GM21528 (cell line): Measurements from ENCODE around the gene MZT1.
A peak's percentile ranks its signal among the peaks of the same experiment; 100 is the strongest.
"Not testable (repeated sequence)": the region's sequence is repeated elsewhere in the genome, so short reads cannot be mapped to it uniquely, and the experiment has no call there.

ENCODE experiments used
- ATAC-seq: cut with Tn5 transposase; IDR thresholded peaks from one replicate; pipeline ENCODE4 v1.9.1; 2021; ENCODE audit warnings: mild to moderate bottlenecking, moderate library complexity; ENCODE audit not compliant: unreplicated experiment, low FRiP score

The MZT1 gene, protein sequence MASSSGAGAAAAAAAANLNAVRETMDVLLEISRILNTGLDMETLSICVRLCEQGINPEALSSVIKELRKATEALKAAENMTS

DNA sequence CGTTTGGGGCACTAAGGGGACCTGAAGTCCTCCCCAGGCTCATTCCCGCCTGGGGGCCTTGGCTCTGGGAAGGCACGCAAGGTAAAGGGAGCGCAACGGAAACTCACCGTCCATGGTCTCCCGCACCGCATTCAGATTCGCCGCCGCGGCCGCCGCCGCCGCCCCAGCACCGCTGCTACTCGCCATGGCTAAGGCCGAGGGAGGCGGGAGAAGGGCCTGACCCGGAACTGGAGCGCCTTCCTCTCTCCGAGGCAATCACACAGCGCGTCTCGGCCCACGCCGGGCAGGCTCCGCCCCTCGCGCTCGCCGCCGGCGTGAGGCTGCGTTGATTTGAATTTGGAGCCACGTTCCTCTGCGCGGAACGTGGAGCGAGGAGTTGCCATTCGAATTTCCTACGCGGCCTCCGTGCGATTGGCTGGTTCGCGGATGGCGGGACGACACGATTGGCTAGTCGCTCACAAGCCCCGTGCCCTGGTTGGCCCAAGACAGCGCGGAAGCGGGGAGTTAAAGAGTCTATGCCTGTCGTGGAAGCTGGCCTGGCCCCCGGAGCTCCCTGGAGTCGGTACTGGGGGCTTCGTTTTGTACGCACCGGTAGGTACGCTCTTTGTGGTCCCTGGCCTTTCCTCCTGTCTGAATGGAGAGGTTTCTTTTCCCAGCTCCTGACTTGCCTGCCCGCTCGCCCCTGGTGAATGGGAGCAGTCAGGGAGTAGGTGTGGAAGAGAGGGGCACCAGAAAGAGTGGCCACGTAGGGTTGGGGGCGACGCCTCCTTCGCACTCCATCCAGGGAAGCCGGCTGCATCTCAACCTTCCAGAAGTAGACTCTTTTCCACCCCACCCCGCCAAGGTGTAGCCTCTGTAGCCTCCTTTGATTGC is at the start of gene MZT1, which contains the start of gene BORA:
Gene MZT1 (minus strand): TSS at position 213 of the 873 bp plus-strand sequence. CDS start 27 bp downstream, at position 186.
Gene BORA (plus strand): TSS at position 507 of the 873 bp plus-strand sequence. CDS start 1,018 bp downstream, outside the sequence.
- ATAC-seq, result peak; percentile 98

DNA sequence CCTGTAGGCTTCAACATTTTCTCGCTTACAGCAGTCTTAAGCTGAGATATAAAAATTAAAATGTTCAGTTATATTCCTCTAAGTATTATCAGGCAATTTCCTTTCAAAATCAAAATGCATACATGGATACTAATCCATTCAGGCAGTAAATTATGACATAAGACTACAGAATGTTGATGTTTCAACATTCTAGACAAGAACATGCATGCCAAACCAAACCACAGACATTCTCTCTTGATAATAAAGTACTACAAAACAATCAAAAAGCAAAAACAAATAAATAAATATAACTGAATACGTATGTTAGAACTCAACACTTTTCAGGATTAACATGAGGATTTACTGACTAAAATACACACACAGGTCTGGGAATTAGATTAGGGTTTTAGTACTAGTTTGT is 46.6 kb upstream of the MZT1 start:
- no peak for ATAC-seq

DNA sequence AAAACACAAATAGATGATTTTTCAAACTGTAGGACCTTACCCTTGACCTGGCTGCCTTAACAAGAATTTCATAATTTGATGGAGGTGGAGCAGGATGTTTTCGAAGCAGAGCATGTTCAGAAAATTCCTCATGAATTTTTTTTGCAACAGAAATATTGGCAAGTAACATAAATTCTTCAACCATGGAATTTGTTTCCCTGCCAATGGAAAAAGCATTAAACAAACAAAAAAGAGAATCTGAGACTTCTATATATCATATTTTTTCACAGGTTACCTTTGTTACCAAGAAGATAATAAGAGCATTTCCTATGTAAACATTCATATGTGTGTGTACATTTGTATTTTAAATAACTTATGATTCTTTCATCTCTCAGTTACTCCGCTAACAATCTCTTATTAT is 36.0 kb upstream of the MZT1 start:
- no peak for ATAC-seq

DNA sequence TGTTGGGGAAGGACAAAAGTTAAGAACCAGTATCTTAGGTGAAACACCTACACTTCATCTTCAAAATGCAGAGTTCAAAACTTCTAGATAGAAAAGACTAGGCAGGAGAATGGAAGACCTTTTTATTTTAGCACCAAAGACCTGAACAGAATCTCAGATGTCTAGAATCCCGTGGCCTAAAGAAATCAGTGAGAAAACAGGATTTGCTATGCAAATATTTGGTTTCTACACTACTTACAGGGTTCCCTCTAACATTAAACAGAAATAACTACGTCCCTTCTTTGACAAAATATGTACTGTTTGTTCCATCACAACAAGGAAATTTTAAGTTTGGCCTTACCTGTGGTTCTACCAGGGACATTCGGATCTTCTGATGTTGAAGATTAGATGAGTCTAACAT is 32.8 kb upstream of the MZT1 start:
- no peak for ATAC-seq

DNA sequence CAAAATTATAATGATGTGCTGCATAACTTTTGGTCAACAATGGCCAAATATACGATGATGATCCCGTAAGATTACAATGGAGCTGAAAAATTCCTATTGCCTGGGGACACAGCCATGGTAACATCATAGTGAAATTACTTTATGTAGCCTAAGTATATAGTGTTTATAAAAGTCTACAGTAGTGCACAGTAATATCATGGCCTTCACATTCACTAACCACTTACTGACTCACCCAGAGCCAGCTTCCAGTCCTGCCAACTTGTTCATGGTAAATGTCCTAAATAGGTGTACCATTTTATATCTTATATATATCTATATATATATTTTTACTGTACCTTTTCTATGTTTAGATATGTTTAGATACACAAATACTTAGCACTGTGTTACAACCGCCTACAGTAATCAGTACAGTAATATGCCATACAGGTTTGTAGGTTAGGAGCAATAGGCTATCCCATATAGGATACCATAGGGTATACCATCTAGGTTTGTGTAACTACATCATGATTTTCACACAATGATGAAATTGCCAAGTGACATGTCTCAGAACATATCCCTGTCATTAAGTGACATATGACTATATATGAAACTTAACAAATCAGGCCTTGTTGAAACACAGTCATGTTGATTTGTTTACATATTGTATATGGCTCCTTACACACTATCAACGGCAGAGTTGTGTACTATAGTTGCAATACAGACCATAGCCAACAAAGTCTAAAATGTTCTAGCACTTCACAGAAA is 30.5 kb upstream of the MZT1 start:
- ATAC-seq, result no peak

DNA sequence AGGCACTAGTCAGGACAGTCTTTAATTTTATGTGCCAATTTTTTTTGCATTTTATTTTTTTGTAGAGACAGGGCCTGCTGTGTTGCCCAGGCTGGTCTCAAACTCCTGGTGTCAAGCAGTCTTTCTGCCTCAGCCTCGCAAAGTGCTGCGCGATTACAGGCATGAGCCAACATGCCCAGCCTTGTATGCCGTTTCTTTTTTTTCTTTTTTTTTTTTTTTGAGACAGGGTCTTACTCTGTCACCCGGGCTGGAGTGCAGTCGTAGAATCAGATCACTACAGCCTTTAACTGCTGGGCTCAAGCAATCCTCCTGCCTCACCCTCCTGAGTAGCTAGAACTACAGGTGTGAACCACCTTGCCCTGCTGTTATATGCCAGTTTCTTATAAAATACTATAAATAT is 26.7 kb upstream of the MZT1 start:
- ATAC-seq, result no peak

DNA sequence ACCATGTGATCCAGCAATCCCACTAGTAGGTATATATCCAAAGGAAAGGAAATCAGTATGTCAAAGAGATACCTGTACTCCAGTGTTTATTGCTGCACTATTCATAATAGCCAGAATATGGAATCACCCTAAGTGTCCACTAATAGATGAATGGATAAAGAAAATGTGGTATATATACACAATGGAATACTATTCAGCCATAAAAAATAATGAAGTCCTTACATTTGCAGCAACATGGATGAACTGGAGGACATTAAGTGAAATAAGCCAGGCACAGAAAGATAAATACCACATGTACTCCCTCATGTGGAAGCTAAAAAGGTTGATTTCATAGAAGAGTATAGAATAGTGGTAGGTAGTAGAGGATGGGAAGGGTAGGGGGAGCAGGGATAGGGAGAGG is 23.8 kb upstream of the MZT1 start:
- no peak for ATAC-seq

DNA sequence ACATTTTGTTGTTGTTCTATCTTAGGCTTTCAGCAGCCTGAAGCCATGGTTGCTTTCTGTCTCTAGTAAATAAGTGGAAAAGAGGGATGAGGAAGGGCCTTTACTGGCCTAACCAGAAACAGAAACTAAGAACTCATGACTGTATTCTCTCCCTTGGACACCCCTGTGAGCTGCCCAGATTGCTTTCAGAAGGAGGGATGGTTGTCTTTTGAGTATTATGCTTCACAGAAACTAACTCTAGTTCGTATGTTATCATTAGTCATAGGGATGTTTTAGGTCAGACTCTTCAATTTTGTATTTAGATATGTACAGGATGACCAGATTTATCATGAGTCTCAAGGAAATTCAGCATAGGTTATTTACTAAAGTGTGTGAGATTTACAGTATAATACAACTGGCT is 17.8 kb upstream of the MZT1 start:
- ATAC-seq, result no peak

DNA sequence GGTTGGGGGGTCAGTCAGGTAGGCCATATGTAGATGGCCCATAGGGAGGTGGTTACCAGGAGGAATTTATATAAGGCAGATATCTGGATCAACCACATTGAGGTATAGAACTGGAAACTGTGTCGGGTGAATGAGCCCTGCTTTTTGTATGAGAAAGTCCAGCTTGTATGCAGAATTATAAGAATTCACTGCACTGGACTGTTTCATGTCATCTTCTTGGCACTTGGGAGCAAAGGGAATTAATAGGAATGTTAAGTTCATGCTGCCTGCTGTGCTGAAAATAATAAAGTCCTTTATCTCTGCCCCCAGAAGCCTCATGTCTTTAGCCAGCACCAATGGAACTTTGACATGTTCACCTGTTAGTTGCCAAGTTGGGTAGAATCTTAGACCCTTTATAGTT is 12.6 kb upstream of the MZT1 start:
- no peak for ATAC-seq

DNA sequence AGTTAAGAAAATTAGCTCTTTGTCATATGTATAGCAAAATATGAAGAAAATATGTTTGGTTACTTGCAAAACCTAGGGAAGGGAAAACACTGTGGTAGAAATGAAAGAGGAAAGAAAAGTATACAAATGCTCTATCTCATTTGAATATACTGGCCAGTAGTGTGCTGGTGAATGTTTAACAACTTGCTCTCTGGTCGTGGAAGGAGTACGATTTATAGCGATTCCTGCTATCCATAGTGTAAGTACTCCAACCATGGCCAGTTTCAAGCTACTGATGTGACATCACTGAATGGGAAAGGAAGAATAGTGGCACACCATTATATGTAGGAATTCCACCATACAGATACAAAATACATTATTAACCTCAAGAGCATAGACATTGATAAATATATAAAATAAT is 9.6 kb upstream of the MZT1 start:
- ATAC-seq, result no peak

DNA sequence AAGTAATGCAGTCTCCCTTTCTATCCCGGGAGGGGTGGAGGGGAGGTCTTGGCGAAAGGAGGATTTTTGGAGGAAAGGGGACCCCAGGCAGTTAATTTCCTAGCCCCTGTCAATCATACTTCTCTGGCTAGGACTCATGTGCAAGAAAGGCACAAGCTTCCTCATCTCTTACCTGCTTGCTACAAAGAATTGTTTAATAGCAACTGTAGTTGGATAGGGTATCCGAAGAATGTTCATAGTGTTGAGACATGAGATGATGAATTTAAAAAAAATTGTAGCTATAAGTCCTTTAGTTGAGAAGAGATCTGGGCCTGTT is 819 bp upstream of the MZT1 start:
- ATAC-seq, result no peak

DNA sequence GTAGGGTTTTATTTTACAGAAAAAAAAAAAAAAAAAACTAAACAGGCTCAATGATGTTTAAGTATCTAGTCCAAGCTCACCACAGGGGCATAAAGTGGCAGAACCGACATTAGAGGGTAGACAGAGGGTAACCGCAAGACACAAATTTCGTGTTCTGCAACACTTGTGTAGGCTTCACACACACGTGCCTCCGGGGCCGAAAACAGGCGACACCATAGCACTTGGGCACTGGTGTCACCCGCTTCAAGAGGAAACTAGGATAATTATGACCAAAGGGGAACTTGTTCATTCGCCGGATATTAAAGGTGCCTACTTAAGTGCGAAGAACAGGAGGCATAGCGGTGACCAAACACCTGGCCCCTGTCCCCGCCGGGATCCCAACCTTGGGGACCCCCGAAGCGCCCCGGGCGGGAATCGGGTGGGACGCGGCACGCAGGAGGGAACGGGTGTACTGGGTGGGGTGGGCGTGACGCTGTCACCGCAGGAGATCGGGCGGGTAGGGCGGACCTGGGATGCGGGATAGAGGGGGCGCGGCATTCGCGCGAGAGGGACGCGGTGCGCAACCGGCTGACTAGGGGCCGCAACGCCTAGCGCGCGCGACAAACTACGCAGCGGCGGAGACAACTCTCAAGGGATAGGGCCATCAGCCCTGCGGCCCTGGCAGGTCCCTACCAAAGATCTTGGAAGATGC is 558 bp downstream of the MZT1 start:
- ATAC-seq, result peak; percentile 36

DNA sequence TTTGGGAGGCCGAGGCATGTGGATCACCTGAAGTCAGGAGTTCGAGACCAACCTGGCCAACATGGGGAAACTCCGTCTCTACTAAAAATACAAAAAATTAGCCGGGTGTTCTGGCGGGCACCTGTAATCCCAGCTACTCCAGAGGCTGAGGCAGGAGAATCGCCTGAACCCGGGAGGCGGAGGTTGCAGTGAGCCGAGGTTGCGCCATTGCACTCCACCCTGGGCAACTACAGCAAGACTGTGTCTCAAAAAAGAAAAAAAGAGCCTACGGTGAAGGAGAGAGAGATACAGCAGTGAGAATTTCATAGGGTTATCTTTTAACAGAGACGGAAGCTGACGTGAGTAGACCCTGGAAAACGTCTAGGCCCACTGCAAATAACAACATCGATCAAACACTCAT is 1.2 kb downstream of the MZT1 start:
- ATAC-seq, result not testable (repeated sequence)

DNA sequence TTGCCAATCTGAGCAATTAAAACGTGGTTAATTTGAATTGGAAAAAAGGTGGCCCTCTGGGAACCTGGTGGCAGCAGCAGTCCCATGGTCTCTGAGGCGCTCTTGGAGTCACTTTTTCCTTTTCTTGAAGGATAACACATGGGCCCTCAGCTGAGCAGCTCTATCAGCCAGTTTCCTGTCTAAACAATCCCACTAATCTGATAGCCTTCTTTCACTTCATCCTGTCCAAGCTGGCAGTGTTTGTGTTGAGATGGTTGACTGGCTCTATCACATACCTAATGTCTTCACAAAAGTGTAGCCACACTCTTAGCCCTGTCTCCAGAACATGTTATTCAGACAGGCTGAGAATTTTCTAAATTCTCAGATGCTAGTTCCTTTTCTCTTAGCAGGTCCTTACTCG is 10.7 kb downstream of the MZT1 start:
- no peak for ATAC-seq

DNA sequence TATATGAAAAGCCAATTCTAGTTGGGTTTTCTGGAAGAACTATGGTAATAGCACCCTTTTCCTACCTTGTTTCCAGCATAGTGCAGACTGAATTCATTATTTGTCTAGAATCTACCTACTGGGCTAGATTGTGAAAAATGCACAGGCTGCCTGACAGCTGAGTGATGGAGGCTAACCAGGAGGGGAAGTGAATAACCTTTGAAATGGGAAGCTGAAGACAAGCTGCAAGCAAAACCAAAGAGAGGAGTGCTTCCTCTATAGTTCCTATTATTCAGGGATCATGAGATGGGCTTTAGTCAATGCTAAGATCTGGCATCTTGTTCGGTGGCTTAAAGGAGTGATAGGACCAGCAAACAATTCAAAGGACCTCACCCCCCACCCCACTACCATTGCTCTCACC is 26.9 kb downstream of the MZT1 start:
- ATAC-seq, result no peak

DNA sequence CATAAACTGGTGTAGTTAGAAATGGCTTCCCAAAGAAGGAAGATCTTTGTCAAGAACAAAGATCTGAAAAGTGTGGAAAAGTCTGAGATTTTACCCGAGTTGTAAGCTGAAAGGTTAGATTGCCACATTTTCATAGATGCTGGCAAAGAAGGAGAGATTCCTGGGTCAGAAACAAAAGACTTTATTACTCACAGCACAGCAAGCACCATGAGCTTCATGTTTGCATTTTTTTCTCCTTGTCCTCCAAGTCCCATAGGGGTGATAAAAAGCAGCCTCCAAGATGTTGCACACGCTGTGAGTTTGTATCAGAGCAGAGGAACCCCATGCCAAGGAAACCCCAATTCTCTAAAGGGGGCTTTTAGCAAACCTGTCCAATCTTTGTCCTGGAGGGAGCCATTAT is 29.3 kb downstream of the MZT1 start:
- no peak for ATAC-seq

DNA sequence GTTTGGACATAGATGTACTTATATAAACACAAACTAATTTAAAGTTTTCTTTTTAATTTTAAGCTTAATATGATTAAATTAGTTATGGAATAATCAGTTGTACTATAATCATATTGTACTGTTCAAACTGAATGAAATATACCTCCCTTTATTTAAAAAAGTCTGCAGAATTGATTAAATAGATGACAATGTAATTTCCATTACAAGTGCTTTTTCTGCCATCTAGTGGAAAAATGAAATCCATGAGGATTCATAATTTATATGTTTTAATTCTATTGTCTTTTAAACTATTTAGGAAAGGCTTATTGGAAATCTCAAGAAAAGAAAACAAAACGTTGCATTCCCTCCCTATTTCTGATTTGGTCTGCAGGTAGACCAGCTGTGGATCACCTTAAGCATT is 30.9 kb downstream of the MZT1 start:
- ATAC-seq, result no peak

DNA sequence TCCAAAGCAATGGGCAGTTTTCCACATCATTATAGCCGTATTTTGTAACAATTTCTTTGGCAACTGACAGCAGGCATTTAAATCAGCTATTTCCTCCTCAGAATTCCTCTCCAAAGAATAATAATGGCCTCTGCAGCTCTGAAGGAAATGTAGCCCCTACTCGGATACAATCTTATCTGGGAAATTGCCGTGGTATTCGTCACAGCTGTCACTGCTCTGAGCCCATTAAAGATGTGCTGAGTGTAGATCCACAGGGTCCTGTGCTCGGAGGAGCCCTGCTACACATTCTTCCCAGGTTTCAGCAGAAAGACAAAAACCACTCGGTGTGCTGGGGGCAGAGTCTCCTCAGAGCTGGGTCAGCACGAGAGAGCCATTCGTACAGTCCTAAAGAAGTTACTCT is 33.1 kb downstream of the MZT1 start:
- no peak for ATAC-seq

DNA sequence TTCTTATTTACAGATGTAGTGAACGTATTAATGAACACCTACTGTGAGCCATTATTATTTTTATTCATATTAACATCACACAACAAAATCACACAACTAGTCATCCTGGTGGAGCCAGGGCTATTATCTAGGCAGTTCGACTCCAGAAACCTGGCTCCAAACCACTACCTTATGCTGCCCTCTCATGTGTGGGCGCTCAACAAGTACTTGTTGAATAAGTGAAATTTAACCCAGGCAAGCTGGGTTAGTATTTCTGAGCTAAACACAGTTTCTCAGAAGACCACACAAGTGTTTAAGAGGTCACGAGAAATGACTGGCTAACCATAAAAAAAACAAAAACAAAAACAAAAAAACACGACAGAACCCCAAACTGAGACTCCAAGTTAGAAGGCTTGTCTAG is 33.6 kb downstream of the MZT1 start:
- ATAC-seq, result no peak

DNA sequence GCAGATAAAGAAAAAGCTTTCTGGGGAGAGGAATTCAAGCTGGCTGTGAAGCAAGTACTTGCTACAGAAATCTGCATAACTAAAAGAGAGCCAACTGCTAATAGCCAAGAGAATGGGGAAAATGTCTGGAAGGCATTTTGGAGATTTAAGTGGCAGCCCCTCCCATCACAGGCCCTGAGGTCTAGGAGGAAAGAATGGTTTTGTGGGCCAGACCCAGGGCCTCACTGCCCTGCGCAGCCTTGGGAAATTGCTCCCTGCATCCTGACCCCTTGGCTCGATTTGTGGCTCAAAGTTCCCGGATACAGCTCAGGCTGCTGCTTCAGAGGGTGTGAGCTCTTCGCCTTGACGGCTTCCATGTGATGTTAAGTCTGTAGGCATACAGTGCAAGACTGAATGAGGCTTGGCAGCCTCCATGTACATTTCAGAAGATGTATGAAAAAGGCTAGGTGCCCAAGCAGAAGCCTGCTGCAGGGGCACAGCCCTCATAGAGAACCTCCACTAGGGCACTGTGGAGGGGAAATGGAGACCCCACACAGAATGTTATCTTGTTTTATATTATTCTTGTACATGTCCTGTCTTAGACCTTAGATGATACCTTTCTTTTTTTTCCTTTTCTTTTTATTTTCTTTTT is 34.4 kb downstream of the MZT1 start:
- ATAC-seq, result no peak
